Kidney capillary endothelial cell (primary cell): ENCODE data around the gene ATP8B3.

ENCODE experiments used
- DNase-seq: peaks from one replicate; pipeline ENCODE4 v3.0.0-alpha.2; 2018; ENCODE audit warnings: low spot score

Gene ATP8B3

DNA sequence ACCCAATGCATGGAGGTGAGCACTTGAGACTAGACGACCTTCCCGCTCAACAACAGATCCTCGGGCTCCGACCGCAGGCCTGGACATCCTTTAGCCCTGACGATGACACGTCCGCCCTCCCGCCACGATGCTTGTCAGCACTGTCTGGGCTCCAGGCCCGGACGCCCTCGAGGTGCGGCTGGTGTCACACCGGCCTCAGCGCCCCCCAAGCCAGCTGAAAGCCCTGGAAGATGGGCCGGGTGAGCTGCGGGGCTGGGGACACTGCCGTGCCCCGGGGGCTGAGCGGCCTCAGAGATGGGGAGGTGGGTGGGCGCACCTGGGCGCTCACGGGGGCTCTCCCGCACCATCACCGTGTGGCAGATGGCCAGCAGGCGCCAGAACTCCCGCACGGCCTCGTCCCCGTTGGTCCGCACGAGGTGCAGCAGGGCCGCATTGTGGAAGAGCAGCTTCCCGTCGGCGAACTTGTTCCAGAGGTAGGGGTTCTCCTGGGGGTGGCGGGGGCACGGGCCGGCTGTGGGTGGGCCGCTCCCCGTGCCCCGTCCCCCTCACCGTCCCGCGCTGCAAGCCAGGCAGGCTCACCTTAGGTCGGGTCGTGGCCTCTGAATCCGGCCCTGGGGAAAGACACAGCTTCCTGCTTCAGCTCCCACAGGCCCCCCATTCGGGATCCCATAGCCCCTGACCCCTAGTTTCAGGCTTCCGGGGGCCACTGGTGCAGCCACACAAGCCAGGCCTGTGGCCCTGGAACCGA lies 15.5 kb downstream of the ATP8B3 start:
- no peak for DNase-seq

DNA sequence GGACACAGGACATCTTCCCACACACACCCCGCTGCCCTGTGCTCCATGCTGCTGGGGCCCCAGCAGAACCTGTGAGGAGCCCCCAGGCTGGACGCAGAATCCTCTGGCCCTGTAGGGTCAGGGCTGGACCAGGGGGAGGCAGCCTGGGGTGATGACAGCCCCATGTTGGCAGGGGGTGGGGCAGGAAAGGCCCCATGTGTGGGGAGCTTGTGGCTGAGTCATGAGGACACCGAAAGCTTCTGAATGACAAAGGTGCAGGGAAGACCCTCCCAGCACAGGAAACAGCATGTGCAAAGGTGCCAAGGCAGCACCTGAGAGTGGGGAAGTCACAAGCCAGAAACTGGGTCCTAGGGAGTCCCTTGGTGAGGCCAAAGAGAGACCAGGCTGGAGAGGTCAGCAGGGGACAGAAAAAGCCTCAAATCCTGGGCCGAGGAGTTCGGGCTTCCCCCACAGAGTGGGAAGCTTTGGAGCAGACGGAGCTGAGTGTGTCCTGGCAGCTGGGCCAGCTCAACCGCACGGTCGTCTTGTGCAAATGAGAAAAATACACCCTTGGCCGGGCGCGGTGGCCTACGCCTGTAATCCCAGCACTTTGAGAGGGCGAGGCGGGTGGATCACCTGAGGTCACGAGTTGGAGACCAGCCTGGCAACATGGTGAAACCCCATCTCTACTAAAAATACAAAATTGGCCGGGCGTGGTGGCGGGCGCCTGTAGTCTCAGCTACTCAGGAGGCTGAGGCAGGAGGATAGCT lies 17.5 kb downstream of the ATP8B3 start:
- DNase-seq, result no peak

DNA sequence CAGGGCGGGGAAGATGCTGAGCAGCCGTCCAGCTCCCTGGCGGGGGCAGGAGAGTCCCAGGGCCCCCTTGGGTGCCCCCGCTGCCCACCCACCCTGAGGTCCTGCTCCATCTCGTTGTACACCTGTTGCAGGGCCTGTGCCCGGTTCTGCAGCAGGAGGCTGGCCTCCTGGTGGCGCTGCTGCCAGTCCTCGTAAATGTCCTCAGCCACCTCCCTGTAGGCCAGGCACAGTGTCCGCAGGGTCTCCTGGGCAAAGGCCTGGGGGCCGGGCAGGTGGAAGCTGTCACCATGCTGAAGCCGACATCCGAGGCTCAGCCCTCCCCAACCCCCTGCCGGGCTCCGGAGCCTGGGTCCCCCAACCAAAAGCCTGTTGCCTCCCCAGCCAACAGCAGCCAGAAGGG lies 20.2 kb downstream of the ATP8B3 start:
- no peak for DNase-seq

DNA sequence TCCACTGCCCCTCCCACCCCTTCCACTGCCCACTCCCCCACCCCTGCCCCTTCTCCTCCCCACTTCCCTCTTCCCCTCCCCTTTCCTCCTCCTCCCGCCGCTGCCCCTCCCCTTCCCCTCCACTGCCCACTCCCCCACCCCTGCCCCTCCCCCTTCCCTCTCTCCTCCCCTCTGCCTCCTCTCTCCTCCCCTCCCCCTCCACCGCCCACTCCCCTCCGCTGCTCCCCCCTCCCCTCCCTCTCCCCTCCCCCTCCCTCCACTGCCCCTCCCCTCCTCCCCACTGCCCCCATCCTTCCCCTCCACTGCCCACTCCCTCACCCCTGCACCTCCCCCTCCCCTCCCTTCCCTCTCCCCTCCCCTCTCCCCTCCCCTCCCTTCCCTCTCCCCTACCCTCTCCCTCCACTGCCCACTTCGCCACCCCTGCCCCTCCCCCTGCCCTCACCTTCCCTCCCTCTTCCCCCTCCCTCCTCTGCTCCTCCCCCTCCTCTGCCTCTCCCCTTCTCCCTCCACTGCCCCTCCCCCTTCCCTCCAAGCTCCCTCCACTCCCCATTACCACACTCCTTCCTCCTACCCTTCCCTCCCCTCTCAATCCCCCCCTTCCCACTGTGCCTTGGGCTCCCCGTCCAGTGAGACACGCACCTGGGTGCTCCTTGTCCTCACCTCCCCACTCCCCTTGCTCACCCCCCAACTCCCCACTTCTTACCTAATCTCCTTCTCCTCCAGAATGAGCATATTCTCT lies 21.9 kb downstream of the ATP8B3 start:
- DNase-seq, result no peak

DNA sequence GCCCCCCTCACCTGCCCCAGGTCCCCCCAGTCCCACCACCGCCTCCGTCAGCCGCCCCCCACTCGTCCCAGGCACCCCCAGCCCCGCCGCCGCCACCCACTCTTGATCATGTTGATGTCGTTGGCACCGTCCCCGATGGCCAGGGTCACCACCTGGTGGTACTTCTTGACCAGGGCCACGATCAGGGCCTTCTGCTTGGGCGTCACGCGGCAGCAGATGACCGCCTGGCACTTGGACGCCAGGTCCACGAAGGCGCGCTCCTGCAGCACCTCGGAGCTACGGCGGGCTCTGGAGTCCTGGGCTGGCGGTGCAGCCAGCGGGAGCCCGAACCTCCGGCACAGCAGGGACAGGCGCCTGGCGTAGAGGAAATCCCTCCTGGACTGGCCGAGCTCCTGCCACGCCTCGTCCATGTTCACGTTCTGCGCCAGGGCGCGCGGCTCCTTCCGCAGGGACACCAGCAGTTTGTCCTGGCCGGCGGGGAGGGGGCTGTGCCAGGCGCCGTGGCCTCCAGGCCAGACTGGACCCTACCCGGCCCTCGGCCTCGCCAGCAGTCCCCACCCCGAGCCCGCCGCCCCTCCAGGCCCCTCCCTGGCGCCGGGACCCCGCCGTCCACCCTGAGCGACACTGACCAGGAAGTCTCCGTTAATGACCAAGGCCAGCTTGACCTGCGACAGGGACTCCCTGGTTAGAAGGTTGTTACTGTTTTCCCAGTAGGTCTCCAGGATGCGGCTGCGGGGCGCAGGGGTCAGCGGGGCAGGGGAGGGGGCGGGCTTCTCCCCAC lies 22.6 kb downstream of the ATP8B3 start:
- DNase-seq, result no peak

DNA sequence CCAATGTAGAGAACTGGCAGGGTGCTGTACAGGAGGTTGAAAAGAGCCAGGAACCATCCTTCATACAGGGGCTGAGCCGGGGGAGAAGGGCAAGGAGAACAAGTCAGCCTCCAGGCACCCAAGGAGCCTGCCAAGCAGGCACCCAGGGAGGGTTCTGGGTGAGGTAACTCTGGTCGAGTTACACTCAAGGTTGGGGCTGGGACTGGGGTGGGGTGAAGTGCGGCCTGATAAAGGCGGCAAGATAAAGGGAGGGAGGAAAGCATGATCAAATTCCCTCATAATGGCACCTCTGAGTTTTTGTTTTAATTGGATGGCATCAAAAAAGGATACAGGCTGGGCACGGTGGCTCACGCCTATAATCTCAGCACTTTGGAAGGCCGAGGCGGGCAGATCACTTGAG lies 25.0 kb downstream of the ATP8B3 start:
- DNase-seq, result no peak

DNA sequence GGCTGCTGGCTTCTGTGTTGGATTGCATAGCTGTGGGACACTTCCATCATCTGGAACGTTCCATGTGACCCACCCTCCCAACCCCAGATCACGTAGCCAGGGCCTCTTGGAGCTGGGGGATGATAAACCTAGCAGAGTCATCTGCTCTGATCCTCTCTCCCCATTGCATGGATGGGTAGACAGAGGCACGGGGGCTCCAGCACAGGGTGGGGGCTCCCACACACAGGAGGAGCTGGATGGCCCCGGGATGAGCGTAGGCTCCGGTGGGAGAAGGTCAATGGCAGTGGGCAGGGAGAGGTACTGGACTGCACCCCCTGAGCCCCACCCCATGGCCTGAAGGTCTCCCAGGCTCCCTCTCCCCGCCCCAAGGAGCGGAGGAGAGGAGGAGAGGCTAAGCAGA lies 25.4 kb downstream of the ATP8B3 start:
- no peak for DNase-seq

DNA sequence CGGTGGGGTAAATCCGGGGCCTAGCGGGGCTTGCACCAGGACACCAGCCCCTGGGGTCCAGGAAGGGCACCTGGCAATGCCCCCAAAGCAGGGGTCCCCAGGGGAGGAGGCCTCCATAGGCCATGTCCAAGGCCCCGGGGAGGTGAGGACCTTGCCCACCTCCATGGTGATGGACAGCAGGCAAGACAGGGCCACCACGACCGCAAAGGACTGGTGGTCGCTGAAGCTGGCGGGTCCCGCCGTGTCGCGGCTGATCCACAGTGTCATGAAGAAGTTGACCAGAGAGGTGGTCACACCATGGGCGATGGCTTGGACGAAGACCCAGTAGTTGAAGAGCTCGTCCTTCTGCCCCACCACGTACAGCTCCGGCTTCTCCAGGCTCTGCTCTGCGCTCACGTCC lies 26.8 kb downstream of the ATP8B3 start:
- no peak for DNase-seq

DNA sequence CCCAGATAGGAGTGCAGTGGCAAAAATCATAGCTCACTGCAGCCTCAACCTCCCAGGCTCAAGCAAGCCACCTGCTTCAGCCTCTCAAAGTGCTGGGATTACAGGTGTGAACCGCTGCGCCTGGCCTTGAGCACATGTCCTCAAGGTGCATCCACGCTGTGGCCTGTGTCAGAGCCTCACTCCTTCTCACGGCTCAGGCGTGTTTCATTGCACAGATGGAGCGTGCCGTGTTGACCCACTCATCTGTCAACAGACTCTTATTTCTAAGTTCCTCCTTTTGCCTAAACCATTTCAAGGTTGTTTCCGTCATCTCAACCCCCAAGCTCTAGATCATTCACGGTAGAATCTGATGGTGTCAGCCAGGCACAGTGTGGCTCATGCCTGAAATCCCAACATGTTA lies 28.2 kb downstream of the ATP8B3 start:
- no peak for DNase-seq

DNA sequence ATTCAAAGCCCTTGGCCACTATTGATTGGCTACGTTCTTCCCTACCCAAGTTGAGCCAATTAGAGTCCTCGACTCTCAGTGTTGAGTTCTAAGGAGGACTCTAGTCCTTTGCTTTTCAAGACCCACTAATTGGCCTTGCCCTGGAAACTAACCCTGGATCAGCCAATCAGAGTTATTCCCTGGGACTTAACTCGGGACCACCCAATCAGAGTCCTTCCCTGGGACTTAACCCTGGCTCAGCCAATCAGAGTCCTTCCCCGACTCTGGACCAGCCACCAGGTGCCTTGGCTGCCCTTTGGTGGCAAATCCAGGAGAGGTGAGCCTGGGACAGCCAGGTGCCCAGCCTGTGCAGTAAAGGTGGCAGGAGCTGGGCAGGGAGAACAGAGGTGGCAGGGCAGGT lies 28.7 kb downstream of the ATP8B3 start:
- DNase-seq, result no peak

DNA sequence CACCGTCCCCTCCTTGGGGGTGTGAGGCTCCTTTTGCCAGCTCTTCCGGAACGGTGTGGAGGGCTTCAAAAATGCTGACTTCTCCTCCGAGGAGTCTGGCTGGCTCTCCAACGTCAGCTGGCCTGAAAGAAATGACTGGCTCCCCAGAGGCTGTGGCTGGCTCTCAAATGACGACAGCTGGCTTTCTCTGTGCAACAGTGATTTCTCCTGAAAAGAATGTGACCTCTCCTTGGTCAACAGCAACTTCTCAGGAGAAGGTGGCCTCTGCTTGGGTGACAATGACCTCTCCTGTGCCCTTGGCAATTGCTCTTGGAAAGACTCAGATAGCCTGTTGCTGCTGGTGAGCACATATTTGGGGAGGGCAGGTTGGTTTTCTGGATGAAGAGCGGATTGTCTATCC lies 29.6 kb downstream of the ATP8B3 start:
- DNase-seq, result no peak

DNA sequence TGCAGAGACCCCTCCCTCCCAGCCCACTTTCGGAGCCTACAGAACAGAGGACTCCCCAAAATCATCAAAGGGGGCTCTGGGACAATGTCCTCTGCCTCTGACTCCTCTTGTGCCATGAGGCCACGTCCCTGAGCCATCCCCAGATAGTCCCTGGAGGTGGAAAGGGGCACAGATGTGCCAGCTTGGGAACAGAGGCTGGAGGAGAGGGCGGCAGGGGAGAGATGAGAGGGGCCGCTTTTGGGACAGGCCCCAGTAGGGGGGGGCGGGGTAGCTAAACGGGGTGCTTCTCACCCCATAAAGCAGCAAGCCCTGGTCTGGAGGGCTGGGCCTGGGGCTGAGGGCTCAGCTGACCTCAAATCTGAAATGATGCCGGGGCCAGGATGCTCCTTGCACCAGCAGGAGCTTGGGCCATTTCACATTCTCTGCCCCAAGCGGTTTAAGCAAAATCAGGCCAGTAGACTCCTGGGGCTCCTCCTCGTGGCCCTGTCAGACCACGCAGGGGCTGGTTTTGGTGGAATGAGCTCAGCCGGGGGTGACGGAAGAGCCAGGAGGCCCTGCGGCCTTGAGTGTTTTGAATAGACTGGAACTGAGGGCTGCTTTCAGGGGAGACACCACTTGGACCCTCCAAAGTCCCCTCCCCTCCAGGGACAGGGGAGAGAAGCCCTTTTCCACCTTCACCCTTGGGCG lies 31.7 kb downstream of the ATP8B3 start:
- DNase-seq, result no peak

DNA sequence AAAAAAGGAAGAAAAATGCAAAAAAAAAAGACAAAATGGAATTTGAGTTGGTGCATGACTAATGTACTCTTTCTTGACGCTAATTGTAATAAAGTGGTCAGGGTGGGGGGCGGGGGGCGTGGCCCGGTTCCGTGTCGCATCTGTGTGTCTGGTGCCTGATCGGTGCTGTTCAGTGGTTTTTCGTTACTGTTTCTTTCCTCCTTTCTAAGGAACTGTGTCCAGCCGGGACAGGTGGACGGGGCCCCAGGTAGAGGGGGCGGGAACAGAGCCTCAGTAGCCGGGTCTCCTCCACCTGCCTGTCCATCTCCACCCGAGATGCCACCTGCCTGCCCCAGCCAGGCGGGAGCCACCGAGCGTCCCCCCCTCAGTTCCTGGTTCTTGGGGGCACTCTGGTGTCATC lies 32.5 kb downstream of the ATP8B3 start:
- DNase-seq, result no peak

DNA sequence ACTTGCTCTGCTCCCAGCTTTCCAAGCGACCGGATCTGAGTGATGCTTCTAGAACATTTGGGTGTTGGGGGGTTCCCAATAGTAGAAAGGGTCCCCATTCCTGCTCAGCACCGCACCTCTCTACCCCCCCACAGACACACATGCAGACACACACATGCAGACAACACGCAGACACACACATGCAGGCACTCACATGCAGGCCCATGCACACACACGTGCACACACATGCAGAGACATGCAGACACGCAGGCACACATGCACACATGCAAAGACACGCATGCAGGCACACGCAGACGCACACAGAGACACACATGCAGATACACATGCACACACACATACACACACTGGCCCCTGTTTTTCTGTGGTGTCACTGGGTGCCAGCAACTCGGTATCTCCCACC lies 34.9 kb downstream of the ATP8B3 start:
- DNase-seq, result no peak

DNA sequence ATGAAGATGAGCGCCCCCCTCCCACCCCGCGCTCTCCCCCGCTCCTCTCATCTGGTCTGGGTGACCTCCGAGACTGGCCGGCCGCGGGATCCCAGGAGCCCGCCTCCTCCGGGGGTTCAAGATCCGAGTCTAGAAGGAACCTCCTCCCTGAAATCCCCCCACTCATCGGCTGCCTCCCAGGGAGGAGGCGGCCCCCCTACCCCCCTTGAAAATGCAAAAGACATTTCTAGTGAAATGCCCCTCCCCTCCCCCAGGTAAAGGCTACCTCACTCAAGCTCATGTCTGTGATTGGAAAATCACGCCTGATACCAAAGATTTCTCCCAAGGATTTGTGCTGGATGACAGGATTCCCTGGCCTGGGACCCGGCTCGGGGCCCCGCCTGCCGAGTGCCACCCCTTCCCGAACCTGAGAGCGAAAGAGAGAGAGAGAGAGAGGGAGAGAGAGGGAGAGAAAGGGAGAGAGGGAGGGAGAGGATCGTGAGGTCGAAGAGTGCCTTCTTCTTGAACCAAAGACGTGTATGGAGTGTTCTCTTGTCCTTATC lies 35.4 kb downstream of the ATP8B3 start:
- no peak for DNase-seq

DNA sequence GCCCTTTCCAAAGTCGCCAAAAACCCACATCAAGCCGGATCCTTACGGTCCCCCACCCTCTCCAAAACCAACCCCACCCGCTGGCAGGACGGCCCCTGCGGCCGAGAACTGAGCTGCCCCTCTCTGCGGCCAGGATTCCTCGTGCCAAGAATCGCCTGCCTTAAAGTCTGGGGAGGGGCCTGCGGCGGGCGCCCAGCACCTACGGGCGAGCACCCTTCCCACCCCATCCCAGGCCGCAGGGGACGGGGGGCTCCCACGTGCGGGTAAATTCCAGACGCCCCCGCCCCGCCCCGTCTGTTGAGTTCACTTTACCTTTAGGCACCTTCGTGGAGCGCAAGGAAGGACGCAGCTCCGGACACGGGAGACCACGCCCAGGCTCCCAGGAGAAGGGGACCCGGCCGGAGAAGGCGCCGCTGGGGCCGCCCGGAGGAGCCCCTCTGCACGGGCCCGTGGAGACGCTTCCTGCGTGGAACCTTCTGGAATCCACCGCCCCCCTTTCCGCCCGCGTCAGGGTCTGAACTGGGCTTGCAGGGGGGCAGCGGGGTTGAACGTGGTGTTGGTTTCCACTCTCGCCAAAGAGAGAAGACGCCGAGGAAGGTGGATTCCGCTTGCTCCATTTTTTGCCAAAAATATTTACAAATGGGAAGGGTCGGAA lies 36.0 kb downstream of the ATP8B3 start:
- no peak for DNase-seq

DNA sequence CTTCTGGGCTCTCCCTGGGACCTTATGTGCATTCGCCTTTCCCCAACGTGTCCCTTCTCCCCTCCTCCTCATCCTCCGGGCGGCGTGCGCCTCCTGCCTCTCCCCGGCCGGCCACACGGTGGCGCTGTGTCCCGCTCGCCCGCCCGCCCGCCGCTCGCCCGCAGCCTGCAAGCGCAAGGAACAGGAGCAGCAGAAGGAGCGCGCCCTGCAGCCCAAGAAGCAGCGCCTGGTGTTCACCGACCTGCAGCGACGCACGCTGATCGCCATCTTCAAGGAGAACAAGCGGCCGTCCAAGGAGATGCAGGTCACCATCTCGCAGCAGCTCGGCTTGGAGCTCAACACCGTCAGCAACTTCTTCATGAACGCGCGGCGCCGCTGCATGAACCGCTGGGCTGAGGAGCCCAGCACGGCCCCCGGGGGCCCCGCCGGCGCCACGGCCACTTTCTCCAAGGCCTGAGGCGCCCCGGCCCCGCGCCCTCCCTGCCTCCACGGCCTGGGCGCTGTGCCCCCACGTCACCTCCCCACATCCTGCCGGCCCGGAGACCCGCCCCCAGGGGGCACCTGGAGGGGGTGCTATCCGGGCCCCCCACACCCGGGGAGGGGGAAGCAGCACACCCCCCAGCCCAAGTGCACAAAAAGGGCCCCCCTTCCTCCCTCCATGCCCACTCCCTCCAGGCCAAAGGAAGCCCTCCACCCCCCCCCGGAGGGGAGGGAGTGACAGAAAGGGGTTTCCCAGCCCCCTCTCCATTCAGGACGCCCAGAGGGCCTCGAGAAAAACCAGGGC lies 36.9 kb downstream of the ATP8B3 start:
- DNase-seq, result no peak

DNA sequence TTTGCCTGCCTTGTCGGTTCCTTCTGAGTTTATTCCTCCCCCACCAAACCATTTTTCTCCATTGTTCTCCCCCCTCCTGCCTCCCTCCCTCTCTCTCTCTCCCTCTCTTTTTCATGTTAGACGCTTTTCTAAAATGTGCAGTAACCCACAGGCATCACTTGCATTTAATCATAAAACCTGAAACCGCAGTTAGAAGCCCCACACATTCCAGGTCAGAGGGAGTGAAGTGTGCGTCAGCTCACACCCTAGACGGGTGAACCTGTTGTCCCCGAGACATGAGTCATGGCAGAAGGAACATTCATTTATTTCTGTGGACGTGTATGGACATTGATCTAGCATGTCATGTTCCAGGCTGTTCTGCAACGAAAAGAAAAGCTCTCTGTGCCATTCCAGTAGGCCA lies 38.9 kb downstream of the ATP8B3 start:
- DNase-seq, result no peak

DNA sequence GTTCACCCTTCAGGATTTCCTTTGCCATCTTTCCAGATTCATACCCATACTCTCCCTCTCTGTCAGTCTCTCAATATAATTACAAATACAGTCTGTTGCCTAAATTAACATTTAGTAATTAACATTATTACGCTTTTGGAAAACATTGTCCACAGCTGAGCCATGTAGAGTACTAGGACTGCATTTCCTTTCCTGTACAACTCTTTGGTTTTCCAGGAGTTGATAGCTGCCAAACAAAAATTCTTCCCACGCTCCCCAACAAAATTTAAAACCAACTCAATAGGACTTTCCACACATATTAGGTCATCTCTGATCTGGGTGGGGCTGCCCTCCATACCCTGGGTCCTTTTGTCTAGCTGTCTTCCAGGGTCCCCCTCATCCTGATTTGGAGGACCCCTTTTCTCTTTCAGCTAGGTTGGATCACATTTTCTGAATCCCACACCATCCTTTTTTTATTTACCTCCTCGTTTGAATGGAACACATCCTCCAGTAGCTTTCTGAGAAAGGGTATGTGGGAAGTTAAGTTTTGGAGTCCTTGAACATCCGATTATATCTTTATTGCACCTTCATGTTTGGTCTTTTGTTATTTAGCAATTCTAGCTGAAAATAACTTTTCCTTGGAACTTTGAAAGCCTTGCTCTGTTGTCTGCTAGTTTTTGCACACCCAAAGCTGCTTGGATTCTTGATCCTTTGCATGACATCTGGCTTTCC lies 41.1 kb downstream of the ATP8B3 start:
- no peak for DNase-seq

DNA sequence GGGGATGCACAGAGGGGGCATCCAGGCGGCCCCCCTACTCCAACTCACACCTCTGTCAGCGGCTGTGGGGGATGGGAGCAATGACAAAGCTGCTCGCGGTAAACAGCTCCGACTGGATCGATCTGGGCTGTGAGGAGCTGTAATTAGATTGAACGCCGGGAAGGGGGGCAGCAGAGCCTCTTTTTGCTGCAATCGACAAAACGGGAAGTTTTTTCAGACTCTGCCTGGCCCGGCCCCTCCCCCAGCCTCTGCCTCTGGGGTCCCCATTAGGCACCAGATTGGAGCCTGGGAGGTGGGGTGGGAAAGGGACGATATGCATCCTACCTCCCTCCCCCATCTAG lies 42.5 kb downstream of the ATP8B3 start:
- no peak for DNase-seq
